ENCODE data around the gene KCNA10. TPM values are rescaled to one million over a fixed set of nuclear protein-coding genes. Genes with fewer than 3 reads are reported as not detected.

Gene KCNA10
- total and polyA plus RNA-seq, 2 donors (not counting 3 experiments of a cell fraction or from before 2014, with no cell fraction given), result not detected

- POLR2A ChIA-PET, result no interaction called here
- no peak overlapping the region for H3K4me3 ChIP-seq (replicated peaks in 1 of 3; ENCODE audit: insufficient read depth in 1 of 3, low read depth in 1 of 3, low read length in 3 of 3)
- no peak overlapping the region for H2AFZ ChIP-seq (ENCODE audit: low read depth, low read length)
- H3K4me2 ChIP-seq (ENCODE audit: insufficient read depth, low read length), result no peak overlapping the region
- H3K9me1 ChIP-seq (replicated peaks; ENCODE audit: control insufficient read depth, extremely low read depth, insufficient read depth, low read length), result no peaks in the 10 kb centered on the region
- FAIRE-seq (no peak), DNase-seq (ENCODE audit: low read depth, low spot score) (no peak)
- no peaks in the 10 kb centered on the region for H3K36me3 ChIP-seq (ENCODE audit: control insufficient read depth in 2 of 2, extremely low read depth in 1 of 2, insufficient read depth in 2 of 2, low read length in 2 of 2)
- H3K9ac ChIP-seq (replicated peaks; ENCODE audit: extremely low read depth, insufficient read depth, low read length), result no peak overlapping the region
- H3K9me3 ChIP-seq (replicated peaks; ENCODE audit: control insufficient read depth, insufficient read depth, low read length), result no peaks in the 10 kb centered on the region
- no peaks in the 10 kb centered on the region for H3K4me1 ChIP-seq (ENCODE audit: control insufficient read depth, extremely low read depth, insufficient read depth, low read length)
- no TSS peak for BruUV-seq (replicated peaks)
- H4K20me1 ChIP-seq (replicated peaks; ENCODE audit: control insufficient read depth, extremely low read depth, insufficient read depth, low read length), result no peaks in the 10 kb centered on the region
- H3K79me2 ChIP-seq (ENCODE audit: control insufficient read depth, insufficient read depth, low read length), result no peaks in the 10 kb centered on the region
- dilution Hi-C loops (cut with MboI; ENCODE audit: extremely low pct_ligation_motif_present, low sequenced_read_pairs) (no loop called here), intact Hi-C loops (cut with micrococcal nuclease) (no loop called here)
- peaks cover 3 to 4% of the 10 kb centered on the region in 2 experiments for H3K27me3 ChIP-seq (ENCODE audit: control insufficient read depth in 2 of 2, insufficient read depth in 2 of 2, low read length in 2 of 2)
- H3K27ac ChIP-seq (ENCODE audit: insufficient read depth, low read depth, low read length), result no peak overlapping the region
- TF ChIP-seq MYC (IDR thresholded peaks at IDR 0.05; ENCODE audit: low read depth, low read length) (no peak), JUN (IDR thresholded peaks at IDR 0.05; ENCODE audit: borderline replicate concordance, insufficient read depth, insufficient read length, low read depth) (no peak), FOS (IDR thresholded peaks at IDR 0.05; ENCODE audit: borderline replicate concordance, insufficient read depth, low read length) (no peak), POLR2A (IDR thresholded peaks at IDR 0.05; ENCODE audit: low read depth, low read length) (no peak), EZH2 (IDR thresholded peaks at IDR 0.05; ENCODE audit: borderline replicate concordance, low read depth, low read length, severe bottlenecking) (no peak), GATA2 (IDR thresholded peaks at IDR 0.05; ENCODE audit: insufficient read depth, insufficient read length, low read depth, low read length) (no peak), POLR2AphosphoS5 (IDR thresholded peaks at IDR 0.05; ENCODE audit: insufficient read depth, low read depth, low read length) (no peak)
- TF ChIP-seq, protein P1, sequence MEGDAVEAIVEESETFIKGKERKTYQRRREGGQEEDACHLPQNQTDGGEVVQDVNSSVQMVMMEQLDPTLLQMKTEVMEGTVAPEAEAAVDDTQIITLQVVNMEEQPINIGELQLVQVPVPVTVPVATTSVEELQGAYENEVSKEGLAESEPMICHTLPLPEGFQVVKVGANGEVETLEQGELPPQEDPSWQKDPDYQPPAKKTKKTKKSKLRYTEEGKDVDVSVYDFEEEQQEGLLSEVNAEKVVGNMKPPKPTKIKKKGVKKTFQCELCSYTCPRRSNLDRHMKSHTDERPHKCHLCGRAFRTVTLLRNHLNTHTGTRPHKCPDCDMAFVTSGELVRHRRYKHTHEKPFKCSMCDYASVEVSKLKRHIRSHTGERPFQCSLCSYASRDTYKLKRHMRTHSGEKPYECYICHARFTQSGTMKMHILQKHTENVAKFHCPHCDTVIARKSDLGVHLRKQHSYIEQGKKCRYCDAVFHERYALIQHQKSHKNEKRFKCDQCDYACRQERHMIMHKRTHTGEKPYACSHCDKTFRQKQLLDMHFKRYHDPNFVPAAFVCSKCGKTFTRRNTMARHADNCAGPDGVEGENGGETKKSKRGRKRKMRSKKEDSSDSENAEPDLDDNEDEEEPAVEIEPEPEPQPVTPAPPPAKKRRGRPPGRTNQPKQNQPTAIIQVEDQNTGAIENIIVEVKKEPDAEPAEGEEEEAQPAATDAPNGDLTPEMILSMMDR (IDR thresholded peaks at IDR 0.05; ENCODE audit: extremely low read depth in 1 of 2, insufficient read depth in 1 of 2, low read depth in 1 of 2, low read length in 2 of 2), result no peak
- TF ChIP-seq, protein P2, sequence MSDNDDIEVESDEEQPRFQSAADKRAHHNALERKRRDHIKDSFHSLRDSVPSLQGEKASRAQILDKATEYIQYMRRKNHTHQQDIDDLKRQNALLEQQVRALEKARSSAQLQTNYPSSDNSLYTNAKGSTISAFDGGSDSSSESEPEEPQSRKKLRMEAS (IDR thresholded peaks at IDR 0.05; ENCODE audit: insufficient read depth, insufficient read length), result no peak
- CTCF ChIA-PET, result interaction anchor here (1.0 to 1.9 kb wide), 3 partner anchors 27 to 258 kb away, joined by 3 to 7 read pairs (median 5); no protein-coding TSS in a partner anchor
Observed at GRCh38 chr1:110523011-110523410, 4.0 kb upstream of the KCNA10 start.
